Parietal lobe (tissue), 1 donor: ENCODE measurements around the gene DAGLB. TPM values are rescaled to one million over a fixed set of nuclear protein-coding genes. Genes with fewer than 3 reads are reported as not detected.

ENCODE experiments used
- total RNA-seq: library from RNA; depleted of rRNA; stranded (reverse); fragments of >200 nt; gene quantifications from one replicate; pipeline ENCODE4 v1.2.3, GENCODE V29; 2014

Gene DAGLB
- total RNA-seq = 31.0 TPM

GRCh38 chr7:6447581-6448199, at the start of gene DAGLB:
Gene DAGLB, minus strand, starts transcription at chr7:6447954. Its CDS starts 112 bp downstream, at chr7:6447842.

Other genes with a start within 250 kb of the DAGLB start
- 51.3 TPM for gene CYTH3, start 175.3 kb downstream of the DAGLB start, total RNA-seq
- gene FAM220A, start 99.0 kb downstream of the DAGLB start, total RNA-seq = 34.1 TPM
- 63.2 TPM for gene RAC1, start 73.4 kb downstream of the DAGLB start, total RNA-seq
- gene KDELR2, start 36.2 kb upstream of the DAGLB start, total RNA-seq = 57.0 TPM
- gene GRID2IP, start 103.5 kb upstream of the DAGLB start, total RNA-seq = 1.3 TPM
- 49.8 TPM for gene ZDHHC4, start 129.5 kb upstream of the DAGLB start, total RNA-seq
- 31.3 TPM for gene INTS15, start 142.1 kb upstream of the DAGLB start, total RNA-seq
- 17.5 TPM for gene ZNF853, start 167.7 kb upstream of the DAGLB start, total RNA-seq
- gene ZNF316, start 189.4 kb upstream of the DAGLB start, total RNA-seq = 28.5 TPM